HG03066 (cell line): ENCODE results near the gene PTGFRN.
"Not testable (repeated sequence)": the region's sequence is repeated elsewhere in the genome, so short reads cannot be mapped to it uniquely, and the experiment has no call there.

Source experiments
- ATAC-seq: cut with Tn5 transposase; IDR thresholded peaks from one replicate; pipeline ENCODE4 v1.9.1; 2021; ENCODE audit warnings: low read depth; ENCODE audit not compliant: unreplicated experiment

The PTGFRN gene

GRCh38 chr1:116909512-116910378 is at the start of gene PTGFRN:
Gene PTGFRN, plus strand, starts transcription at chr1:116909916. Its CDS starts 288 bp downstream, at chr1:116910204.
- no peak for ATAC-seq

GRCh38 chr1:116860167-116860566 is 49.5 kb upstream of the PTGFRN start:
- ATAC-seq, result not testable (repeated sequence)

GRCh38 chr1:116861137-116861536 is 48.6 kb upstream of the PTGFRN start:
- no peak for ATAC-seq

GRCh38 chr1:116863031-116863430 is 46.7 kb upstream of the PTGFRN start:
- not testable (repeated sequence) for ATAC-seq

- ATAC-seq, result not testable (repeated sequence)
Measured at GRCh38 chr1:116866478-116866877, 43.2 kb upstream of the PTGFRN start.

- no peak for ATAC-seq
Measured at GRCh38 chr1:116868385-116868784, 41.3 kb upstream of the PTGFRN start.

GRCh38 chr1:116869611-116870010 is 40.1 kb upstream of the PTGFRN start:
- ATAC-seq, result no peak

- no peak for ATAC-seq
Measured at GRCh38 chr1:116870300-116870699, 39.4 kb upstream of the PTGFRN start.

GRCh38 chr1:116871779-116872146 is 38.0 kb upstream of the PTGFRN start:
- ATAC-seq, result no peak

- ATAC-seq, result no peak
Measured at GRCh38 chr1:116873680-116874271, 35.9 kb upstream of the PTGFRN start.

- no peak for ATAC-seq
Measured at GRCh38 chr1:116874733-116875249, 34.9 kb upstream of the PTGFRN start.

GRCh38 chr1:116875391-116875790 is 34.3 kb upstream of the PTGFRN start:
- ATAC-seq, result no peak

GRCh38 chr1:116875946-116876345 is 33.8 kb upstream of the PTGFRN start:
- not testable (repeated sequence) for ATAC-seq

- ATAC-seq, result no peak
Measured at GRCh38 chr1:116877141-116877818, 32.4 kb upstream of the PTGFRN start.

GRCh38 chr1:116878804-116879477 is 30.8 kb upstream of the PTGFRN start:
- peak; percentile 61 for ATAC-seq

GRCh38 chr1:116879478-116880133 is 30.1 kb upstream of the PTGFRN start:
- ATAC-seq, result no peak

- ATAC-seq, result no peak
Measured at GRCh38 chr1:116880917-116881316, 28.8 kb upstream of the PTGFRN start.

GRCh38 chr1:116881879-116882520 is 27.7 kb upstream of the PTGFRN start:
- no peak for ATAC-seq

GRCh38 chr1:116882866-116883265 is 26.9 kb upstream of the PTGFRN start:
- ATAC-seq, result no peak
